GM18870 (cell line): ENCODE measurements around the gene ZFPL1.
A peak's percentile ranks its signal among the peaks of the same experiment; 100 is the strongest.

ENCODE experiments used
- ATAC-seq: cut with Tn5 transposase; IDR thresholded peaks from one replicate; pipeline ENCODE4 v1.9.1; 2021; ENCODE audit warnings: moderate library complexity; ENCODE audit not compliant: unreplicated experiment

Gene ZFPL1

DNA sequence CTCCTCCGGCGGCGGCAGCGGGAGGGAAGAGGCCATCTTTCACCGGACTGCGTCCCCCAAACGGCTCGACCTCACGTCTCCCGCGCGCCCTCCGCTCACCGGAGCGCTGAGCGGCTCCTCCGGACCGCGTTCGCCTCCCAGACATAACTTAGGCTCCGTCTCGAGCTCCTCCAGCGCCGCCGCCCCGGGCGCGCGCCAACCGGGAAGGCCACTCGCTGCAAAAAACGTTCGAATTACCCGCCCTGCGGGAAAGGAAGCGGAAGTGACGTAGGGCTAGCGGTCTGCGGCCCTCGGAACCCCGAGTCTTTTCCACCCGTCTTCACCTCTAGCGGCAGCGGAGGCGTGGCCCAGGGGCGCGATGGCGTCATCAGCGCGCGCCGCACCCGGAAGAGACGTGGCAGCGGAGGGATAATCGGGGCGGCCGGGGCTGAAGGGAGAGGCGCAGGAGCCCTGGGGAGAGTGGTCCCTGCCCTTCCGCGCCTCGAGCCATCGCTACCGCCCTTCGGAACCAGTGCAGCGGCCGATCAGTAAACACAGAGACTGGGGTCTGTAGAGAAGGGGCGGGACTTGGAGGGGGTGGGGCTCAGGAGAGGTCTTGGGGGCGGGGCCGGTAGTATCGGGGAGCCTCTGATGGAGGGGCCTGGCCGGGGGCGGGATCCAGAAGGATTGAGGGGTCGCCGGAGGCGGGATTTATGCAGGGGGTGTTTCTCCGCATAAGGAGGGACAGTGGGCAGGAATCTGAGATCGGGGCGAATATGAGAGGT lies at the start of gene ZFPL1, which contains the start of gene CDCA5:
Gene ZFPL1 (plus strand): TSS at position 389 of the 764 bp plus-strand sequence. CDS start 477 bp downstream, outside the sequence.
Gene CDCA5 (minus strand): TSS at position 207 of the 764 bp plus-strand sequence. CDS start 62 bp downstream, at position 145.
- peak; percentile 78 for ATAC-seq

GRCh38 chr11:65034423-65034822 lies 49.6 kb upstream of the ZFPL1 start:
- no peak for ATAC-seq

DNA sequence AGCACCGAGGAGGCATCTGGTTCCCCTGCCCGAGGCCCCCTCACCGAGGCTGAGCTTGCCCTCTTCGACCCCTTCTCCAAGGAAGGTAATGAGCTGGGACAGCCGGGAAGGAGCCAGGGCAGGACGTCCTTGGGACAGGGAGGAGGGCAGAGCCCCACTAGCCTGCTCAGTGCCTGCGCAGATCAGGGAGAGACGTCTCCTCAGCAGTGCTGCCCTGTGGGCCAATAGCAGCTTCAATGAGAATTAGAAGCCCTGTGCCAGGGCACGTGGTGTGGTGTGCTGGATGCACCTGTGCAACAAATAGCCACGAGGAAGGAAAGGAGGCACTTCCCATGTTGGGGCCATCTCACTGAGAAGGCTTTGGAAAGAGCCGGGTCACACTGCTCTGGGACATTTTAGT lies 48.4 kb upstream of the ZFPL1 start:
- no peak for ATAC-seq

GRCh38 chr11:65036931-65037330 lies 47.1 kb upstream of the ZFPL1 start:
- ATAC-seq = no peak

DNA sequence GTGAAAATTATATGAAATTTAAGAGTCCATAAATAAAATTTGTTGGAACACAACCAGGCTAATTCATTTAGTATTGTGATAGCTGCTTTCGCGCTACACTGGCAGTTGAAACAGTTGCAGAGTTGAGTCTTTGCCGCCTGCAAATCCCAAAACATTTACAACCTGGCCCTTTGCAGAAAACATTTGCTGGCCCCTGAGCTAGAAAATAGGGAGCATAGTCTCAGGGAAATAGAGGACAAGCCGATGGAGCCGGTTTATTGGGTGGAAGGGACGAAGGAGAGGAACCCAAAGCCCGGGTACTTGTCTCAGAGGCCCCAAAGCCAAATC lies 43.5 kb upstream of the ZFPL1 start:
- ATAC-seq = no peak

- peak; percentile 67 for ATAC-seq
These were observed 43.0 kb upstream of the ZFPL1 start, which contains the start of gene SAC3D1 for GRCh38 chr11:65040847-65041622. Gene SAC3D1 (plus strand): TSS chr11:65041210. CDS start chr11:65041293, 83 bp downstream.

GRCh38 chr11:65042891-65043290 lies 41.1 kb upstream of the ZFPL1 start:
- ATAC-seq = no peak

- no peak for ATAC-seq
These were observed 40.0 kb upstream of the ZFPL1 start for GRCh38 chr11:65043881-65044501.

- ATAC-seq = no peak
These were observed 39.0 kb upstream of the ZFPL1 start for GRCh38 chr11:65045061-65045460.

DNA sequence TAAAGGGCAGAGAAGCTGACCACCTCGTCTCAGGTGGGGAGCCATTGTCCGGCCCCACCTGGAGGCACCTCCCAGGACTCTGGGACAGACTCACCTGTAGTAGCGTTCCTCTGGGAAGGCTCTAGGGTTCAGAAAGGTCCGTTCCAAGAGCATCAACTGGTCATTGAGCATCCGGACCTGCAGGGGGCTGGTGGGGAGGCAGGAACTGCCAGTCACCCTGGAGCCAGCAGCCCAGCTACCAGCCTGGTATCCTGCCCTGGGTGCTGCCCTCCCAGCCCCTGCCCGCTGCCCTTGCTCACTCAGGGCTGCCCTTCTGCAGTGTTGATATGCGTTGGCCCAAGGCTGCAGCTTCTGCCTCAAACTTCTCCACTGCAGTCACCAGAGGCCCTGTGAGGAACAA lies 38.3 kb upstream of the ZFPL1 start:
- no peak for ATAC-seq

DNA sequence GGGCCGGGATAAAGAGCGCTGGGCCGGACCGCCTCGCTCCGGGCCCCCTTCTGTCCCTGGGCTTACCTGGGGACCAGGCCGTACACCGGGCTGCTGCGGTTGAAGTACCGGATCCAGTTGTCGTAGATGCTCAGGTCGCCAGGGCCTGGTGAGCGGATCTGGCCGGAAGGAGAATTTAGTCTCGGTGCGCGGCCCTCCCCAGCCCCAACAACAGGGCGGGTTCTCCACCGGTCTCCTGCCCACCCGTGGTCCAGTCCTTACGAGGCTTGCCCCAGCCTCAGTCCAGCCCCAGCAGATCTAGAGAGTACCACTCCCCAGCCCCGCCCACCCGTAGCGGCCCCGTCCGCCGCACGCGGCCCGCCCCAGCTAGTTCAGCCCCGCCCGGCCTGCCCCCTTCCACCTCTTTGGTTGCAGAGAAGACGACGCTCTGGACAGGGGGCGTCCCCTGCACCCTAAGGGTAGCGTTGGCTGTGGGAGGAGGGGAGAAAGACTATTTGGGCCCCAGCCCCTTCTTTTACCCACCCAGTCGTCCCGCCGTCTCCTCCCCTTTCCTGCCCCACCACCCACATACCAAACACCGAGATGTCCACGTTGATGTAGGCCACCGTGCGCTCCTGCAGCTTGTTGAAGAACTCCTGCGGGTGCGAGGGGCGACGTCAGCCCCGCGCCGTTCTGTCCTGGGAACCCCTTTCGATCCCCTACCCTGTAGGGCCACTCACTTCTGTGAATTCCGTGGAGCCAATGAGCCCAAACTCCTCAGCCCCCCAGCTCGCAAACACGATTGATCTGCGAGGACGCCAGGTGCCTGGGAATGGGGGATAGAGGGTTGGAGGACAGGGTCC lies 36.2 kb upstream of the ZFPL1 start:
- ATAC-seq = no peak

- no peak for ATAC-seq
These were observed 32.6 kb upstream of the ZFPL1 start for GRCh38 chr11:65051398-65051858.

DNA sequence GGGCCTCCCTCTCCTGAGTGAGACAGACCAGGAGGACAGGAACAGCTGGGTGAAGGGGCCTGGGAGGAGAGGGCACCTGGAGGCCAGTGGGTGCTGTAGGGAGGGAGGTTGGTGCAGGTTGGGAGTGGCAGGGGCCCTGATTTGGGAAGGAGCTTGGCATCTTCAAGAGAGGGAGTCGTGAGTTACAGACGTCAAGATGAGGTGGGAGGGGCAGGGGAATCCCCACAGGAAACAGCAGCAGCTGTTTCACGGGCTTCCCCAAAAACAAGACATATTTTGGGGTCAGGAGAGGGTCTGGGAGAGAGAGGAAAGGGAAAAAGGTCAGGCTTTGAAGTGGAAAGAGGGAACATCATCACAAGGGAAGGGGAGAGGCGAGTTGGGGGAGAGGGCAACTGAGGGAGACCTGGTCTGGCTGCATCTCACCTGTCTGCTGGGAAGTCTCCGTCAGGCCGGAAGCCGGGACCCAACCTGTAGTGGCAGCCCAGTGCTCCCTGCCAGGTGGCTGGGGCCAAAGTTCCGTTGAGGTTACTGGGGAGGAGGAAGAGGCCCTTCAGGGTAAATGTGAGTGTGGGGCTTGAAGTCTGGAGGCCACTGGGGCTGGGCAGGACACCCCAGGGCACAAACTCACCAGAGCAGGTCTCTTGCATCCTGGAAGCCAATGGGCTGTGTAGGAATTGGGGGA lies 30.1 kb upstream of the ZFPL1 start:
- no peak for ATAC-seq

GRCh38 chr11:65055538-65055937 lies 28.5 kb upstream of the ZFPL1 start:
- ATAC-seq = no peak

DNA sequence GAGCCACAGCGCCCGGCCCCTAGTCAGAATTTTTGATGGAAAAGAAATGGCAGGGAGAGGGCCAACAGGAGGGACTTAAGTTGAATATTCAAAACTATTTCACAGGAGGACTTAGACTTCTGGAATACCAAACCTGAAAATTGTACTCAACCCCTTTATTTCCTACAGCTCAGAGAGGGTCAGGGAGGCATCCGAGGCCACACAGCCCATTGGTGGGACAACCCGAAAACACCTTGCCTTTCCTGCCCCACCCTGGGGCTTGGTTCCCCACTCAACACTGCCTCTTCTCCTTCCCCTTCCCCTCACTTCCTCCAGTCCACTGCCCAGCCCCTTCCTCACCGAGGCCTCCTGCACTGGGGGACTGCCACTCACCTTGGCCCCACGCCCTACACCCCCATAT lies 27.0 kb upstream of the ZFPL1 start:
- ATAC-seq = no peak

GRCh38 chr11:65057526-65057925 lies 26.5 kb upstream of the ZFPL1 start:
- no peak for ATAC-seq

DNA sequence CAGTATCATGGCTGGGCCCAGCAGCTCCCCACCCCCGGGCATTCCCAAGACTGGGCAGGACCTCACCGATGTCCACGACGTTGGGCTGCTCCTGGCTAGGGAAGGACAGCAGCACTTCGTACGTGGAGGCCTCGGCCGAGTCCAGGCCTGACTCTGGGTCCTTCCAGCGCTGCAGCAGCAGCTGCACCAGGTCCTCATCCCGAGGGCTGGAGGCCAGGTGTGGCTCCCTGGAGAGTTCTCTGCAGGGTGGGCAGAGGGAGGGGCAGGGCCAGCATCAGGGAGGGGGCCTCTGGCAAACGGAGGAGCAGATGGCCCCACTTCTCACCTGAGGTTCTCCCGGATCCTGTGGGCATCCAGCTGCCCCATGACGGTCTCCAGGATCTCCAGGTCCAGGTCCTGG lies 26.0 kb upstream of the ZFPL1 start:
- no peak for ATAC-seq

- ATAC-seq = no peak
These were observed 25.5 kb upstream of the ZFPL1 start, which contains the start of gene NAALADL1 for GRCh38 chr11:65058419-65059054. Gene NAALADL1 (minus strand): TSS chr11:65058553. CDS start chr11:65058521, 32 bp downstream.

GRCh38 chr11:65059523-65059922 lies 24.5 kb upstream of the ZFPL1 start:
- ATAC-seq = no peak
